ENCODE measurements around the gene ODAPH. TPM values are rescaled to one million over a fixed set of nuclear protein-coding genes. Genes with fewer than 3 reads are reported as not detected.

The ODAPH gene
- total RNA-seq, 1 experiment from 2014 or later: not detected

- in situ Hi-C loops (cut with HindIII; ENCODE audit: low pct_unique_long_range_greater_than_20kb, low sequenced_read_pairs): no loop called here
- no peak for DNase-seq (ENCODE audit: low read depth, low spot score)
These were observed 50.1 kb downstream of the ODAPH start for GRCh38 chr4:75605928-75606327.

GRCh38 chr4:75612306-75612705 is 56.4 kb downstream of the ODAPH start:
- DNase-seq (ENCODE audit: low read depth, low spot score): no peak
- in situ Hi-C loops (cut with HindIII; ENCODE audit: low pct_unique_long_range_greater_than_20kb, low sequenced_read_pairs): no loop called here

Other genes starting within 250 kb of the ODAPH start
- gene RCHY1, start 41.7 kb upstream of the ODAPH start, total RNA-seq (2014; rRNA removed; shearing (Covaris generic)): 42.9 and 53.5 TPM in 2 replicates
- 18.6 and 19.8 TPM in 2 replicates for gene THAP6, start 41.6 kb upstream of the ODAPH start, total RNA-seq (2014; rRNA removed; shearing (Covaris generic))
- gene CDKL2, start 74.5 kb downstream of the ODAPH start, total RNA-seq (2014; rRNA removed; shearing (Covaris generic)): not detected in 2 replicates
- 355 and 386 TPM in 2 replicates for gene G3BP2, start 117.3 kb downstream of the ODAPH start, total RNA-seq (2014; rRNA removed; shearing (Covaris generic))
- gene USO1, start 168.5 kb downstream of the ODAPH start, total RNA-seq (2014; rRNA removed; shearing (Covaris generic)): 80.7 and 91.6 TPM in 2 replicates